WERI-Rb-1 (cell line): ENCODE measurements around the gene EIF1.

Experiments
- DNase-seq: peaks from one replicate; pipeline ENCODE4 v3.0.0-alpha.2; 2020
- H3K27ac ChIP-seq: fragments of 250-450 bp; sonication (Bioruptor Pico); 2 replicates; pipeline ENCODE4 v1.5.1; 2020; ENCODE audit warnings: mild to moderate bottlenecking, moderate library complexity
- H3K27me3 ChIP-seq: fragments of 250-450 bp; sonication (Bioruptor Pico); 2 replicates; pipeline ENCODE4 v1.5.1; 2021; ENCODE audit warnings: mild to moderate bottlenecking, low read depth, moderate library complexity; ENCODE audit not compliant: insufficient read depth, severe bottlenecking
- H3K36me3 ChIP-seq: fragments of 250-450 bp; sonication (Bioruptor Pico); 2 replicates; pipeline ENCODE4 v1.5.1; 2020; ENCODE audit warnings: mild to moderate bottlenecking, moderate library complexity
- H3K4me3 ChIP-seq: 2 replicates; pipeline ENCODE4 v1.5.1; 2011; ENCODE audit warnings: low read depth, mild to moderate bottlenecking, control low read depth, low read length
- H3K9me3 ChIP-seq: fragments of 250-450 bp; sonication (Bioruptor Pico); 2 replicates; pipeline ENCODE4 v1.5.1; 2021; ENCODE audit warnings: mild to moderate bottlenecking, moderate library complexity; ENCODE audit not compliant: severe bottlenecking
- CTCF ChIP-seq: IDR thresholded peaks from 2 replicates; pipeline ENCODE4 v1.5.1; 2011; ENCODE audit warnings: low read depth, mild to moderate bottlenecking, control low read depth, inconsistent platforms, low read length

Gene EIF1

GRCh38 chr17:41647038-41647813 lies 41.5 kb upstream of the EIF1 start:
- Histone ChIP-seq H3K27ac (no peak overlapping the region), H3K4me3 (no peak overlapping the region), H3K9me3 (no peaks in the 10 kb centered on the region), H3K27me3 (no peaks in the 10 kb centered on the region), H3K36me3 (no peaks in the 10 kb centered on the region)
- no peak for TF ChIP-seq CTCF
- DNase-seq = no peak

- Histone ChIP-seq H3K36me3 (no peaks in the 10 kb centered on the region), H3K27me3 (no peaks in the 10 kb centered on the region), H3K9me3 (no peaks in the 10 kb centered on the region), H3K4me3 (peak overlapping the region; percentile 43), H3K27ac (no peak overlapping the region)
- peak; percentile 98 for TF ChIP-seq CTCF
- peak; percentile 96 for DNase-seq
Measured at GRCh38 chr17:41647940-41648410, 40.7 kb upstream of the EIF1 start.

GRCh38 chr17:41648411-41649195 lies 40.1 kb upstream of the EIF1 start:
- Histone ChIP-seq H3K4me3 (peak overlapping the region; percentile 43), H3K36me3 (no peaks in the 10 kb centered on the region), H3K9me3 (no peaks in the 10 kb centered on the region), H3K27me3 (no peaks in the 10 kb centered on the region), H3K27ac (no peak overlapping the region)
- DNase-seq = peak; percentile 95
- TF ChIP-seq CTCF = peak; percentile 99

GRCh38 chr17:41649923-41650519 lies 38.7 kb upstream of the EIF1 start:
- no peaks in the 10 kb centered on the region for H3K9me3 ChIP-seq

More at GRCh38 chr17:41649923-41650519, 38.7 kb upstream of the EIF1 start:
- Histone ChIP-seq H3K27ac (no peak overlapping the region), H3K27me3 (no peaks in the 10 kb centered on the region), H3K4me3 (no peak overlapping the region), H3K36me3 (no peaks in the 10 kb centered on the region)
- TF ChIP-seq CTCF = no peak
- no peak for DNase-seq
